CD4-positive, alpha-beta T cell (primary cell): ENCODE measurements around the gene EDEM3. TPM values are rescaled to one million over a fixed set of nuclear protein-coding genes. Genes with fewer than 3 reads are reported as not detected.

Experiments
- ATAC-seq: fragments of 200-7000 bp; cut with Tn5 transposase; one replicate; pipeline ENCODE4 v1.10.0; 2022; ENCODE audit warnings: mild to moderate bottlenecking; ENCODE audit not compliant: poor library complexity
- CTCF ChIA-PET: fragments of 350-600 bp; sonication (Branson Sonifier 250); formaldehyde crosslinking; loops from one replicate; lab custom pipeline; 2021; ENCODE audit warnings: antibody characterized with exemption, inconsistent platforms; lab: Charles Lee
- POLR2A ChIA-PET: fragments of 350-600 bp; sonication (Branson Sonifier 250); formaldehyde crosslinking; loops from one replicate; lab custom pipeline; 2021; ENCODE audit warnings: antibody characterized with exemption, inconsistent platforms; lab: Charles Lee
- DNase-seq, 14 experiments: peaks; one replicate each; pipeline ENCODE4 v3.0.0-alpha.2; 2013 to 2020; ENCODE audit warnings: mixed read lengths in 2 of 14
- H3K27ac ChIP-seq, 2 donors: one replicate each; pipeline versions ENCODE4 v1.5.1 to v1.7.0; 2013; ENCODE audit warnings: low read length in 2 of 2, low read depth in 1 of 2, mild to moderate bottlenecking in 1 of 2
- H3K27me3 ChIP-seq, 2 experiments: 1 replicate in 1 of 2; 2 replicates in 1 of 2; pipeline versions ENCODE4 v1.6.1 to v1.7.0; 2013; ENCODE audit warnings: low read length in 2 of 2, control low read depth in 1 of 2, mild to moderate bottlenecking in 1 of 2, moderate library complexity in 1 of 2; ENCODE audit not compliant: insufficient read depth in 2 of 2, control insufficient read depth in 1 of 2
- H3K36me3 ChIP-seq: one replicate; pipeline ENCODE4 v1.6.1; 2013; ENCODE audit warnings: low read length, control low read depth; ENCODE audit not compliant: insufficient read depth
- H3K4me1 ChIP-seq: one replicate; pipeline ENCODE4 v1.6.1; 2013; ENCODE audit warnings: low read length, control low read depth; ENCODE audit not compliant: insufficient read depth
- H3K4me3 ChIP-seq: one replicate; pipeline ENCODE4 v1.5.1; 2013; ENCODE audit warnings: mild to moderate bottlenecking, low read length, moderate library complexity
- H3K9me3 ChIP-seq, 2 experiments: 1 replicate in 1 of 2; 2 replicates in 1 of 2; pipeline versions ENCODE4 v1.6.1 to v1.7.0; 2013; ENCODE audit warnings: low read length in 2 of 2, mild to moderate bottlenecking in 2 of 2, control low read depth in 1 of 2, moderate library complexity in 1 of 2; ENCODE audit not compliant: control insufficient read depth in 1 of 2, insufficient read depth in 1 of 2
- H3K27ac Mint-ChIP-seq: one replicate; pipeline ENCODE4 v1.8.0; 2020; ENCODE audit warnings: mixed read lengths
- H3K27me3 Mint-ChIP-seq: one replicate; pipeline ENCODE4 v1.8.0; 2021; ENCODE audit warnings: mixed read lengths
- H3K36me3 Mint-ChIP-seq: one replicate; pipeline ENCODE4 v1.8.0; 2021; ENCODE audit warnings: low read depth, mixed read lengths
- H3K4me1 Mint-ChIP-seq: one replicate; pipeline ENCODE4 v1.8.0; 2021; ENCODE audit warnings: low read depth, mixed read lengths
- H3K4me3 Mint-ChIP-seq: one replicate; pipeline ENCODE4 v1.8.0; 2020; ENCODE audit warnings: mild to moderate bottlenecking, mixed read lengths
- H3K9me3 Mint-ChIP-seq: one replicate; pipeline ENCODE4 v1.8.0; 2020; ENCODE audit warnings: mixed read lengths
- intact Hi-C, 2 experiments: fragments of 100-400 bp; cut with DNase I in 1 of 2; cut with micrococcal nuclease in 1 of 2; formaldehyde crosslinking; loops; one replicate each; pipeline versions ENCODE4 v1.15.1 to v1.9.0; 2023 to 2025; cut with DNase I, micrococcal nuclease
- total RNA-seq, 174 experiments: library from RNA in 2 of 174; stranded (reverse) in 2 of 174; gene quantifications; one replicate each; pipeline ENCODE4 v1.2.3 and lab custom pipeline; 2021 to 2026
- TF ChIP-seq, protein P1 (sequence below): fragments of 200-600 bp; IDR thresholded peaks from one replicate; pipeline ENCODE4 v1.8.0; 2022; ENCODE audit warnings: antibody characterized with exemption, mild to moderate bottlenecking

EDEM3 gene
- total RNA-seq, 2 experiments from 2014 or later = 19.9 to 20.0 TPM

DNA sequence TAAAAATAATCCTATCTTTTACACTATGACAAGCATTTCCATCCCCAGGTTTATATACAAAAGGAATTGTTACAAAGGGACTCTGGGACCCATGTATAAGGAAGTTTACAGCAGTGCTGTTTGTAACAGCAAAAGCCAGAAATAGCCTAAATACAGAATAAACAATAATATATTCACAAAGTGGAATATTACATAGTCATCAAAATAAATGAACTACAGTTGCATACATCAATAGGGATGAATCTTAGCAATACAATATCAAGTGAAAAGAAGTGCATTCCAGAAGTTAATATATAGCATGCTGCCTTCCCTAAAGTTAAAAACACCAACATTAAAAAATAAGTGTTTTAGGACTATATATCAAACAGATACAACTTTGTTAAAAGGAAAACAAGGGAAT lies 77.3 kb downstream of the EDEM3 start:
- CTCF ChIA-PET = no interaction called here
- DNase-seq (no peak), ATAC-seq (no peak)
- no peak overlapping the region for H3K4me3 ChIP-seq
- no peaks in the 10 kb centered on the region for H3K4me1 ChIP-seq
- H3K36me3 Mint-ChIP-seq = no peaks in the 10 kb centered on the region
- TF ChIP-seq, protein P1, sequence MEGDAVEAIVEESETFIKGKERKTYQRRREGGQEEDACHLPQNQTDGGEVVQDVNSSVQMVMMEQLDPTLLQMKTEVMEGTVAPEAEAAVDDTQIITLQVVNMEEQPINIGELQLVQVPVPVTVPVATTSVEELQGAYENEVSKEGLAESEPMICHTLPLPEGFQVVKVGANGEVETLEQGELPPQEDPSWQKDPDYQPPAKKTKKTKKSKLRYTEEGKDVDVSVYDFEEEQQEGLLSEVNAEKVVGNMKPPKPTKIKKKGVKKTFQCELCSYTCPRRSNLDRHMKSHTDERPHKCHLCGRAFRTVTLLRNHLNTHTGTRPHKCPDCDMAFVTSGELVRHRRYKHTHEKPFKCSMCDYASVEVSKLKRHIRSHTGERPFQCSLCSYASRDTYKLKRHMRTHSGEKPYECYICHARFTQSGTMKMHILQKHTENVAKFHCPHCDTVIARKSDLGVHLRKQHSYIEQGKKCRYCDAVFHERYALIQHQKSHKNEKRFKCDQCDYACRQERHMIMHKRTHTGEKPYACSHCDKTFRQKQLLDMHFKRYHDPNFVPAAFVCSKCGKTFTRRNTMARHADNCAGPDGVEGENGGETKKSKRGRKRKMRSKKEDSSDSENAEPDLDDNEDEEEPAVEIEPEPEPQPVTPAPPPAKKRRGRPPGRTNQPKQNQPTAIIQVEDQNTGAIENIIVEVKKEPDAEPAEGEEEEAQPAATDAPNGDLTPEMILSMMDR = no peak
- H3K9me3 ChIP-seq = peaks cover 3% of the 10 kb centered on the region in 2 experiments
- intact Hi-C loops = no loop called here
- POLR2A ChIA-PET = no interaction called here
- H3K36me3 ChIP-seq = no peaks in the 10 kb centered on the region
- no peak overlapping the region for H3K27ac Mint-ChIP-seq
- H3K27me3 Mint-ChIP-seq = peaks cover 32% of the 10 kb centered on the region
- peaks cover 5 to 6% of the 10 kb centered on the region in 2 experiments for H3K27me3 ChIP-seq
- H3K9me3 Mint-ChIP-seq = peaks cover 14% of the 10 kb centered on the region
- H3K4me1 Mint-ChIP-seq = no peaks in the 10 kb centered on the region
- no peak overlapping the region for H3K4me3 Mint-ChIP-seq
- no peak overlapping the region for H3K27ac ChIP-seq

DNA sequence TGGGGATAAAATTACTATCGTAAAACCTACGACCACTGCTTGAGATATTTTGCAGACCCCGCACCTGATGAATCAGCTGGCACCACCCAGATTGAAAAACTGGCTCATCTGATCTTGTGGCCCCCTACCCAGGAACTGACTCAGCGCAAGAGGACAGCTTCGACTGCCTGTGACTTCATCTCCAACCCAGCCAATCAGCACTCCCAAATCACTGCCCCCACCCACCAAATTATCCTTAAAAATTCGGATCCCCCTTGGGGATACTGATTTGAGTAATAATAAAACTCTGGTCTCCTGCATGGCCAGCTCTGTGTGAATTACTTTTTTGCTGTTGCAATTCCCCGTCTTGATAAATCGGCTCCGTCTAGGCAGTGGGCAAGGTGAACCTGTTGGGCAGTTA lies 81.4 kb downstream of the EDEM3 start:
- no peak for ATAC-seq
- H3K9me3 ChIP-seq = peaks cover 0 to 3% of the 10 kb centered on the region in 2 experiments
- H3K36me3 ChIP-seq = no peaks in the 10 kb centered on the region
- Mint-ChIP-seq H3K9me3 (no peaks in the 10 kb centered on the region), H3K4me3 (no peak overlapping the region), H3K27ac (no peak overlapping the region), H3K27me3 (peaks cover 46% of the 10 kb centered on the region), H3K36me3 (no peaks in the 10 kb centered on the region), H3K4me1 (no peaks in the 10 kb centered on the region)
- ChIA-PET CTCF (no interaction called here), POLR2A (no interaction called here)
- DNase-seq = no peak
- no peak overlapping the region for H3K27ac ChIP-seq
- intact Hi-C loops = no loop called here
- peaks cover 5 to 7% of the 10 kb centered on the region in 2 experiments for H3K27me3 ChIP-seq
- no peaks in the 10 kb centered on the region for H3K4me1 ChIP-seq
- TF ChIP-seq, protein P1 = no peak
- no peak overlapping the region for H3K4me3 ChIP-seq

DNA sequence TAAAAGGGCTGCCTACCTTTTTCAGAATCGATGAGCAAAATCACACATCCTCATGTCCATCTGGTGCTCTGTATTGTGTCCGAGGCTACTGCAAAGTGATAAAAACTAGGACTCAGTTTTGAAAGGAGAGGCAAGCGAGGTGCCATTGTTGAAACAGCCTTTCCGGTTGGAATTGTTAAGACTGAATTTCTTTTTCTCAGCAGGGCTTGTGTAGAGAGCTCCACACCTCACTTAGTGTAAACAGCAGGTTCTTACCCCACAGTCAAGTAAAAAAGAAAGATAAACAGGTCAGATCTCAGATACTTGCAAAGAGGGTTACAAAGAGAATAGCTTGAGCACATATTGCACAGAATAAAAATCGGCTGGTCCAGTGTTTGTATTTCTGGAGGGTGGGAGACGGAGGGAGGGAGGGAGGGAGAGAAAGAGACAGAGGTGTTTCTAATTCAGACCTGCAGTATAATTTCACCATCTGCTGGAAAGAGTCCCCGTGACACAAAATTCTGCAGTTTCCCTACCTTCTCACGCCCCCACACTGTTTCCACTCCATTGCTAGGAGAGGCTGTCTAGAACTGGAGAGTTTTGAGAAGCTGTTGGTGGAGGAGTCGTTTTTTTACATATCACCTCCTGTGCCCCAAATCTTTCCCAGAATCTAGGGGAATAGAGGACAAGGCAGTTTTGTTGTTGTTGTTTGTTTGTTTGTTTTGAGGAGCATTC lies 82.5 kb downstream of the EDEM3 start:
- peaks cover 0 to 3% of the 10 kb centered on the region in 2 experiments for H3K9me3 ChIP-seq
- TF ChIP-seq, protein P1 = no peak
- no peak overlapping the region for H3K27ac Mint-ChIP-seq
- intact Hi-C loops = no loop called here
- ATAC-seq = no peak
- CTCF ChIA-PET = no interaction called here
- H3K4me1 ChIP-seq = no peaks in the 10 kb centered on the region
- peaks cover 5 to 7% of the 10 kb centered on the region in 2 experiments for H3K27me3 ChIP-seq
- no peaks in the 10 kb centered on the region for H3K36me3 ChIP-seq
- peaks cover 46% of the 10 kb centered on the region for H3K27me3 Mint-ChIP-seq
- POLR2A ChIA-PET = no interaction called here
- no peaks in the 10 kb centered on the region for H3K9me3 Mint-ChIP-seq
- no peak overlapping the region for H3K27ac ChIP-seq
- no peaks in the 10 kb centered on the region for H3K36me3 Mint-ChIP-seq
- H3K4me3 Mint-ChIP-seq = no peak overlapping the region
- H3K4me3 ChIP-seq = no peak overlapping the region
- no peak for DNase-seq
- no peaks in the 10 kb centered on the region for H3K4me1 Mint-ChIP-seq
